ENCODE data around the gene MARK4.

DNA sequence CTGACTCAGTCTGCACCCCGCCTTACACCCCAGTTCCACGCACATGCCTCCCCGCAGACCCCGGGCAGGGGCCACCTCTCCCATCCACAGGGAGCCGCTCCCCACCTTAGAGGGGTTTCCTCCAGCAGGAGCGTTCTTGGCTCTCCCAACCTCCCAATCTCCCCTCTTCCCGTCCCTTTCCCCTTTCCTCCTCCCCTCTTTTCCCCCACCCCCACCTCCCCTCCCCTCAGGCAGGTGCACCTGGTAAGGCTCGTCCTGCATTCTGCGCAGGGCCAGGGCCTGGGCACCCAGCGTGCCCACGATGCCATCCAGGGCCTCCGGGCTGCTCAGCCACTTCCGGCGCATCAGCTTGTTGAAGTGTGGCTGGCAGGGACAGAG lies 33.1 kb upstream of the MARK4 start:
- TF ChIP-seq, protein P1, sequence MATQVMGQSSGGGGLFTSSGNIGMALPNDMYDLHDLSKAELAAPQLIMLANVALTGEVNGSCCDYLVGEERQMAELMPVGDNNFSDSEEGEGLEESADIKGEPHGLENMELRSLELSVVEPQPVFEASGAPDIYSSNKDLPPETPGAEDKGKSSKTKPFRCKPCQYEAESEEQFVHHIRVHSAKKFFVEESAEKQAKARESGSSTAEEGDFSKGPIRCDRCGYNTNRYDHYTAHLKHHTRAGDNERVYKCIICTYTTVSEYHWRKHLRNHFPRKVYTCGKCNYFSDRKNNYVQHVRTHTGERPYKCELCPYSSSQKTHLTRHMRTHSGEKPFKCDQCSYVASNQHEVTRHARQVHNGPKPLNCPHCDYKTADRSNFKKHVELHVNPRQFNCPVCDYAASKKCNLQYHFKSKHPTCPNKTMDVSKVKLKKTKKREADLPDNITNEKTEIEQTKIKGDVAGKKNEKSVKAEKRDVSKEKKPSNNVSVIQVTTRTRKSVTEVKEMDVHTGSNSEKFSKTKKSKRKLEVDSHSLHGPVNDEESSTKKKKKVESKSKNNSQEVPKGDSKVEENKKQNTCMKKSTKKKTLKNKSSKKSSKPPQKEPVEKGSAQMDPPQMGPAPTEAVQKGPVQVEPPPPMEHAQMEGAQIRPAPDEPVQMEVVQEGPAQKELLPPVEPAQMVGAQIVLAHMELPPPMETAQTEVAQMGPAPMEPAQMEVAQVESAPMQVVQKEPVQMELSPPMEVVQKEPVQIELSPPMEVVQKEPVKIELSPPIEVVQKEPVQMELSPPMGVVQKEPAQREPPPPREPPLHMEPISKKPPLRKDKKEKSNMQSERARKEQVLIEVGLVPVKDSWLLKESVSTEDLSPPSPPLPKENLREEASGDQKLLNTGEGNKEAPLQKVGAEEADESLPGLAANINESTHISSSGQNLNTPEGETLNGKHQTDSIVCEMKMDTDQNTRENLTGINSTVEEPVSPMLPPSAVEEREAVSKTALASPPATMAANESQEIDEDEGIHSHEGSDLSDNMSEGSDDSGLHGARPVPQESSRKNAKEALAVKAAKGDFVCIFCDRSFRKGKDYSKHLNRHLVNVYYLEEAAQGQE (IDR thresholded peaks at IDR 0.05; ENCODE audit: low read depth): no peak
- TF ChIP-seq, protein P2, sequence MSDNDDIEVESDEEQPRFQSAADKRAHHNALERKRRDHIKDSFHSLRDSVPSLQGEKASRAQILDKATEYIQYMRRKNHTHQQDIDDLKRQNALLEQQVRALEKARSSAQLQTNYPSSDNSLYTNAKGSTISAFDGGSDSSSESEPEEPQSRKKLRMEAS (IDR thresholded peaks at IDR 0.05): no peak
- TF ChIP-seq EZH2phosphoT487 (IDR thresholded peaks at IDR 0.05; ENCODE audit: borderline replicate concordance) (no peak), POLR2A (IDR thresholded peaks at IDR 0.05; ENCODE audit: borderline replicate concordance, extremely low read depth, insufficient read depth, insufficient read length) (no peak), RAD21 (IDR thresholded peaks at IDR 0.05; ENCODE audit: low read depth) (no peak), YY1 (IDR thresholded peaks at IDR 0.05; ENCODE audit: extremely low read depth, insufficient replicate concordance, low read depth, low read length) (no peak), ELF1 (IDR thresholded peaks at IDR 0.05; ENCODE audit: borderline replicate concordance, low read depth) (no peak), EZH2 (IDR thresholded peaks at IDR 0.05) (no peak), SRF (IDR thresholded peaks at IDR 0.05; ENCODE audit: low read depth) (no peak), TCF7L2 (IDR thresholded peaks at IDR 0.05; ENCODE audit: borderline replicate concordance, extremely low read depth, insufficient read depth, insufficient read length) (no peak), CEBPB (IDR thresholded peaks at IDR 0.05; ENCODE audit: low read depth) (no peak), POLR2AphosphoS5 (IDR thresholded peaks at IDR 0.05; ENCODE audit: low read depth, low read length) (no peak)
- TF ChIP-seq, protein P3, sequence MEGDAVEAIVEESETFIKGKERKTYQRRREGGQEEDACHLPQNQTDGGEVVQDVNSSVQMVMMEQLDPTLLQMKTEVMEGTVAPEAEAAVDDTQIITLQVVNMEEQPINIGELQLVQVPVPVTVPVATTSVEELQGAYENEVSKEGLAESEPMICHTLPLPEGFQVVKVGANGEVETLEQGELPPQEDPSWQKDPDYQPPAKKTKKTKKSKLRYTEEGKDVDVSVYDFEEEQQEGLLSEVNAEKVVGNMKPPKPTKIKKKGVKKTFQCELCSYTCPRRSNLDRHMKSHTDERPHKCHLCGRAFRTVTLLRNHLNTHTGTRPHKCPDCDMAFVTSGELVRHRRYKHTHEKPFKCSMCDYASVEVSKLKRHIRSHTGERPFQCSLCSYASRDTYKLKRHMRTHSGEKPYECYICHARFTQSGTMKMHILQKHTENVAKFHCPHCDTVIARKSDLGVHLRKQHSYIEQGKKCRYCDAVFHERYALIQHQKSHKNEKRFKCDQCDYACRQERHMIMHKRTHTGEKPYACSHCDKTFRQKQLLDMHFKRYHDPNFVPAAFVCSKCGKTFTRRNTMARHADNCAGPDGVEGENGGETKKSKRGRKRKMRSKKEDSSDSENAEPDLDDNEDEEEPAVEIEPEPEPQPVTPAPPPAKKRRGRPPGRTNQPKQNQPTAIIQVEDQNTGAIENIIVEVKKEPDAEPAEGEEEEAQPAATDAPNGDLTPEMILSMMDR (IDR thresholded peaks at IDR 0.05 in 2 of 3, conservative IDR thresholded peaks at IDR 0.05 in 1 of 3; ENCODE audit: borderline replicate concordance in 1 of 3, insufficient read depth in 1 of 3, low read depth in 2 of 3, low read length in 2 of 3): no peak
